PC-3 (cell line): ENCODE data around the gene CIC.

ENCODE experiments used
- EZH2 ChIP-seq: fragments of 300-600 bp; sonication (generic); IDR thresholded peaks from one replicate; pipeline ENCODE4 v1.6.1; 2017; ENCODE audit warnings: antibody characterized with exemption, mild to moderate bottlenecking, low read length; ENCODE audit not compliant: unreplicated experiment
- EZH2phosphoT487 ChIP-seq: fragments of 300-600 bp; sonication (generic); IDR thresholded peaks from 2 replicates; pipeline ENCODE4 v1.6.1; 2018; ENCODE audit warnings: mild to moderate bottlenecking, antibody characterized with exemption, low read length, borderline replicate concordance
- TF ChIP-seq, protein P1 (sequence below): fragments of 300-600 bp; sonication (generic); conservative IDR thresholded peaks from 2 replicates; pipeline ENCODE4 v1.5.1; 2017; ENCODE audit warnings: antibody characterized with exemption, low read depth, mild to moderate bottlenecking, low read length

DNA sequence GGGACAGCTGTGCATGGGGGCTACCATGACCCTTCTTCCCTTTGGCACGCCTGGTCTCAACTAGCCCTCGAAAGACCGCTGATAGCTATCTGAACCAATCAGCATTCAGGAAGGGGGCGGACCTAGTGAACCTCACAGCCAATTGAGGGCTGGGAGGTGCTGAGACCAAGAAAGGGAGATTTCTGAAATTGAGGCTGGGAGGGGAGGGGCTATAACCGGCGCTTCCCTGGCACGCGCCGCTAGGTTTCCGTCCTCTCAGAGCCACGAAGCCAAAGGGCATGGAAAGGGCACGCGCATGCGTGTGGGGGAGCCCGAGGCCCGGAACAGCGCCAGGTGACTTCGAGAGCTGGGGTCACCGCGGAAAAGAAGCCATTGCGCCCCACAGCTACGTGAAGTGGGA lies 37.6 kb downstream of the CIC start:
- TF ChIP-seq EZH2 (no peak), EZH2phosphoT487 (no peak)
- TF ChIP-seq, protein P1, sequence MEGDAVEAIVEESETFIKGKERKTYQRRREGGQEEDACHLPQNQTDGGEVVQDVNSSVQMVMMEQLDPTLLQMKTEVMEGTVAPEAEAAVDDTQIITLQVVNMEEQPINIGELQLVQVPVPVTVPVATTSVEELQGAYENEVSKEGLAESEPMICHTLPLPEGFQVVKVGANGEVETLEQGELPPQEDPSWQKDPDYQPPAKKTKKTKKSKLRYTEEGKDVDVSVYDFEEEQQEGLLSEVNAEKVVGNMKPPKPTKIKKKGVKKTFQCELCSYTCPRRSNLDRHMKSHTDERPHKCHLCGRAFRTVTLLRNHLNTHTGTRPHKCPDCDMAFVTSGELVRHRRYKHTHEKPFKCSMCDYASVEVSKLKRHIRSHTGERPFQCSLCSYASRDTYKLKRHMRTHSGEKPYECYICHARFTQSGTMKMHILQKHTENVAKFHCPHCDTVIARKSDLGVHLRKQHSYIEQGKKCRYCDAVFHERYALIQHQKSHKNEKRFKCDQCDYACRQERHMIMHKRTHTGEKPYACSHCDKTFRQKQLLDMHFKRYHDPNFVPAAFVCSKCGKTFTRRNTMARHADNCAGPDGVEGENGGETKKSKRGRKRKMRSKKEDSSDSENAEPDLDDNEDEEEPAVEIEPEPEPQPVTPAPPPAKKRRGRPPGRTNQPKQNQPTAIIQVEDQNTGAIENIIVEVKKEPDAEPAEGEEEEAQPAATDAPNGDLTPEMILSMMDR: no peak
